ENCODE results near the gene KLF6.

KLF6 gene

GRCh38 chr10:3825244-3825643 is 40.2 kb upstream of the KLF6 start:
- Histone ChIP-seq H3K27ac (ENCODE audit: extremely low read depth, low read depth, low read length) (no peak overlapping the region), H3K9me3 (ENCODE audit: control insufficient read depth, insufficient read depth, low read depth, low read length) (no peaks in the 10 kb centered on the region), H3K4me3 (ENCODE audit: low read depth, low read length) (no peak overlapping the region), H3K36me3 (ENCODE audit: control insufficient read depth in 2 of 2, insufficient read depth in 1 of 2, low read length in 2 of 2) (no peaks in the 10 kb centered on the region), H3K4me1 (ENCODE audit: control insufficient read depth, insufficient read depth, low read length) (no peaks in the 10 kb centered on the region)
- ChIA-PET POLR2A (interaction anchor here (2.6 kb wide), 1 partner anchor 40 kb away, joined by 19 read pairs; the partner anchor contains the start of gene KLF6), CTCF (interaction anchor here (0.6 to 1.1 kb wide), 2 partner anchors 65 to 203 kb away, joined by 3 read pairs; no protein-coding TSS in a partner anchor)
- peak; percentile 14; the same call in 1 of the 2 replicates for TF ChIP-seq HIC1 (tag by site-specific recombination; IDR thresholded peaks at IDR 0.05)
- no peak for TF ChIP-seq ZNF600 (tag by site-specific recombination; IDR thresholded peaks at IDR 0.05)
- TF ChIP-seq ZNF2 (tag by site-specific recombination; IDR thresholded peaks at IDR 0.05): no peak
- no peak for TF ChIP-seq ZNF645 (tag by site-specific recombination; IDR thresholded peaks at IDR 0.05)
- TF ChIP-seq ZFP37 (tag by site-specific recombination; IDR thresholded peaks at IDR 0.05): peak; percentile 42
- TF ChIP-seq KLF17 (tag by site-specific recombination; IDR thresholded peaks at IDR 0.05): 0 out of 2 replicates have a peak, but pooled peaks have one; percentile 48
- 0 out of 2 replicates have a peak, but pooled peaks have one; percentile 32 for TF ChIP-seq PRDM10 (tag by site-specific recombination; IDR thresholded peaks at IDR 0.05)
- peak; percentile 43; the same call in 1 of the 2 replicates for TF ChIP-seq OSR2 (tag by site-specific recombination; IDR thresholded peaks at IDR 0.05)
- no peak for TF ChIP-seq ZNF354C (tag by site-specific recombination; IDR thresholded peaks at IDR 0.05; ENCODE audit: borderline replicate concordance, low read depth)
- peak; percentile 62; the same call in 1 of the 2 replicates for TF ChIP-seq ZNF660 (tag by site-specific recombination; IDR thresholded peaks at IDR 0.05)

- CTCF ChIA-PET: interaction anchor here (0.6 kb wide), 2 partner anchors 39 to 587 kb away, joined by 3 to 4 read pairs; no protein-coding TSS in a partner anchor
Measured at GRCh38 chr10:3822541-3823330, 37.7 kb upstream of the KLF6 start.

More at GRCh38 chr10:3822541-3823330, 37.7 kb upstream of the KLF6 start:
- Histone ChIP-seq H3K27ac (ENCODE audit: extremely low read depth, low read depth, low read length) (no peak overlapping the region), H3K4me3 (ENCODE audit: low read depth, low read length) (no peak overlapping the region), H3K36me3 (ENCODE audit: control insufficient read depth in 2 of 2, insufficient read depth in 1 of 2, low read length in 2 of 2) (no peaks in the 10 kb centered on the region), H3K4me1 (ENCODE audit: control insufficient read depth, insufficient read depth, low read length) (no peaks in the 10 kb centered on the region), H3K9me3 (ENCODE audit: control insufficient read depth, insufficient read depth, low read depth, low read length) (no peaks in the 10 kb centered on the region)
- no peak for TF ChIP-seq ZNF202 (tag by site-specific recombination; IDR thresholded peaks at IDR 0.05; ENCODE audit: borderline replicate concordance)
- TF ChIP-seq YY1 (tag by site-specific recombination; IDR thresholded peaks at IDR 0.05): no peak
- TF ChIP-seq ZNF473 (tag by site-specific recombination; IDR thresholded peaks at IDR 0.05): no peak
- no peak for TF ChIP-seq KLF1 (tag by site-specific recombination; IDR thresholded peaks at IDR 0.05)
- POLR2A ChIA-PET: no interaction called here
